ENCODE results near the gene C11orf58. TPM values are rescaled to one million over a fixed set of nuclear protein-coding genes. Genes with fewer than 3 reads are reported as not detected.
A peak's percentile ranks its signal among the peaks of the same experiment; 100 is the strongest.

The C11orf58 gene
- total RNA-seq, 2 experiments from 2014 or later, result 132 to 134 TPM

- no peak overlapping the region for H3K27ac Mint-ChIP-seq
- peaks cover 7% of the 10 kb centered on the region for H3K4me1 Mint-ChIP-seq (ENCODE audit: low read depth)
- no peaks in the 10 kb centered on the region for H3K27me3 Mint-ChIP-seq
- ChIA-PET POLR2A (no interaction called here), CTCF (interaction anchor here (1.7 to 8.5 kb wide), 3 partner anchors 30 to 286 kb away, joined by 5 to 103 read pairs (median 6); no protein-coding TSS in a partner anchor)
- intact Hi-C loops (cut with micrococcal nuclease), result loop anchor here (5.0 to 10.0 kb wide), 2 partner anchors 32 to 715 kb away; no protein-coding TSS in a partner anchor
- no peaks in the 10 kb centered on the region for H3K36me3 Mint-ChIP-seq
- no peak for DNase-seq
- no peaks in the 10 kb centered on the region for H3K9me3 Mint-ChIP-seq
- no peak overlapping the region for H3K4me3 Mint-ChIP-seq
Measured at GRCh38 chr11:16789560-16790485, 51.4 kb downstream of the C11orf58 start.

GRCh38 chr11:16790486-16791190 lies 52.2 kb downstream of the C11orf58 start:
- intact Hi-C loops (cut with micrococcal nuclease), result no loop called here
- Mint-ChIP-seq H3K9me3 (no peaks in the 10 kb centered on the region), H3K36me3 (no peaks in the 10 kb centered on the region), H3K27me3 (no peaks in the 10 kb centered on the region), H3K27ac (no peak overlapping the region), H3K4me1 (ENCODE audit: low read depth) (peaks cover 12% of the 10 kb centered on the region), H3K4me3 (no peak overlapping the region)
- no peak for DNase-seq
- POLR2A ChIA-PET, result no interaction called here
- CTCF ChIA-PET, result interaction anchor here (0.7 to 8.5 kb wide), 2 partner anchors 10 to 272 kb away, joined by 3 to 103 read pairs; no protein-coding TSS in a partner anchor

- Mint-ChIP-seq H3K4me3 (no peak overlapping the region), H3K4me1 (ENCODE audit: low read depth) (peaks cover 12% of the 10 kb centered on the region), H3K36me3 (no peaks in the 10 kb centered on the region), H3K9me3 (no peaks in the 10 kb centered on the region), H3K27ac (peak overlapping the region; percentile 29), H3K27me3 (no peaks in the 10 kb centered on the region)
- DNase-seq, result peak; percentile 23
- CTCF ChIA-PET, result interaction anchor here (0.7 to 8.5 kb wide), 3 partner anchors 10 to 271 kb away, joined by 3 to 103 read pairs (median 10); no protein-coding TSS in a partner anchor
- intact Hi-C loops (cut with micrococcal nuclease), result no loop called here
- POLR2A ChIA-PET, result no interaction called here
Measured at GRCh38 chr11:16791191-16791961, 52.9 kb downstream of the C11orf58 start.

- no peak for DNase-seq
- Mint-ChIP-seq H3K4me3 (no peak overlapping the region), H3K36me3 (no peaks in the 10 kb centered on the region), H3K27ac (no peak overlapping the region), H3K27me3 (no peaks in the 10 kb centered on the region), H3K9me3 (no peaks in the 10 kb centered on the region), H3K4me1 (ENCODE audit: low read depth) (peaks cover 14% of the 10 kb centered on the region)
- POLR2A ChIA-PET, result interaction anchor here (0.5 to 0.6 kb wide), 3 partner anchors 170 to 717 kb away, joined by 3 to 4 read pairs (median 3); no protein-coding TSS in a partner anchor
- CTCF ChIA-PET, result interaction anchor here (1.1 to 2.4 kb wide), 2 partner anchors 28 to 270 kb away, joined by 3 to 10 read pairs; no protein-coding TSS in a partner anchor
- intact Hi-C loops (cut with micrococcal nuclease), result no loop called here
Measured at GRCh38 chr11:16792426-16792825, 54.0 kb downstream of the C11orf58 start.

- Mint-ChIP-seq H3K27ac (no peak overlapping the region), H3K36me3 (no peaks in the 10 kb centered on the region), H3K27me3 (no peaks in the 10 kb centered on the region), H3K9me3 (no peaks in the 10 kb centered on the region), H3K4me3 (no peak overlapping the region), H3K4me1 (ENCODE audit: low read depth) (peaks cover 18% of the 10 kb centered on the region)
- DNase-seq, result no peak
- ChIA-PET POLR2A (interaction anchor here (0.6 kb wide), 2 partner anchors 171 to 600 kb away, joined by 3 to 4 read pairs; no protein-coding TSS in a partner anchor), CTCF (interaction anchor here (1.1 to 2.4 kb wide), 2 partner anchors 27 to 270 kb away, joined by 3 to 10 read pairs; no protein-coding TSS in a partner anchor)
- intact Hi-C loops (cut with micrococcal nuclease), result no loop called here
Measured at GRCh38 chr11:16793009-16793408, 54.6 kb downstream of the C11orf58 start.

- DNase-seq, result no peak
- peaks cover 22% of the 10 kb centered on the region for H3K4me1 Mint-ChIP-seq (ENCODE audit: low read depth)
- POLR2A ChIA-PET, result no interaction called here
- intact Hi-C loops (cut with micrococcal nuclease), result no loop called here
- H3K9me3 Mint-ChIP-seq, result no peaks in the 10 kb centered on the region
- no peaks in the 10 kb centered on the region for H3K36me3 Mint-ChIP-seq
- CTCF ChIA-PET, result interaction anchor here (1.1 to 2.4 kb wide), 3 partner anchors 10 to 269 kb away, joined by 3 to 10 read pairs (median 3); no protein-coding TSS in a partner anchor
- no peak overlapping the region for H3K27ac Mint-ChIP-seq
- no peaks in the 10 kb centered on the region for H3K27me3 Mint-ChIP-seq
- no peak overlapping the region for H3K4me3 Mint-ChIP-seq
Measured at GRCh38 chr11:16793511-16793910, 55.1 kb downstream of the C11orf58 start.

GRCh38 chr11:16794047-16794818 lies 55.8 kb downstream of the C11orf58 start:
- no peaks in the 10 kb centered on the region for H3K9me3 Mint-ChIP-seq
- H3K27ac Mint-ChIP-seq, result no peak overlapping the region
- ChIA-PET CTCF (interaction anchor here (1.1 to 1.2 kb wide), 2 partner anchors 9 to 11 kb away, joined by 3 to 4 read pairs; no protein-coding TSS in a partner anchor), POLR2A (no interaction called here)
- no peak overlapping the region for H3K4me3 Mint-ChIP-seq
- H3K27me3 Mint-ChIP-seq, result no peaks in the 10 kb centered on the region
- no peaks in the 10 kb centered on the region for H3K36me3 Mint-ChIP-seq
- no peak for DNase-seq
- intact Hi-C loops (cut with micrococcal nuclease), result no loop called here
- H3K4me1 Mint-ChIP-seq (ENCODE audit: low read depth), result peaks cover 22% of the 10 kb centered on the region

- Mint-ChIP-seq H3K27me3 (no peaks in the 10 kb centered on the region), H3K9me3 (no peaks in the 10 kb centered on the region), H3K4me1 (ENCODE audit: low read depth) (peaks cover 22% of the 10 kb centered on the region), H3K36me3 (no peaks in the 10 kb centered on the region), H3K4me3 (no peak overlapping the region), H3K27ac (peak overlapping the region; percentile 18)
- intact Hi-C loops (cut with micrococcal nuclease), result no loop called here
- POLR2A ChIA-PET, result no interaction called here
- CTCF ChIA-PET, result interaction anchor here (1.2 kb wide), 1 partner anchor 10 kb away, joined by 4 read pairs; no protein-coding TSS in a partner anchor
- DNase-seq, result peak; percentile 32
Measured at GRCh38 chr11:16795146-16795545, 56.7 kb downstream of the C11orf58 start.

GRCh38 chr11:16796311-16796710 lies 57.9 kb downstream of the C11orf58 start:
- Mint-ChIP-seq H3K36me3 (no peaks in the 10 kb centered on the region), H3K27me3 (no peaks in the 10 kb centered on the region), H3K27ac (no peak overlapping the region), H3K9me3 (no peaks in the 10 kb centered on the region), H3K4me3 (no peak overlapping the region), H3K4me1 (ENCODE audit: low read depth) (peaks cover 22% of the 10 kb centered on the region)
- ChIA-PET CTCF (interaction anchor here (1.2 to 2.5 kb wide), 2 partner anchors 11 to 267 kb away, joined by 3 to 21 read pairs; no protein-coding TSS in a partner anchor), POLR2A (no interaction called here)
- no peak for DNase-seq
- intact Hi-C loops (cut with micrococcal nuclease), result no loop called here

- peaks cover 16% of the 10 kb centered on the region for H3K4me1 Mint-ChIP-seq (ENCODE audit: low read depth)
- no peaks in the 10 kb centered on the region for H3K9me3 Mint-ChIP-seq
- no peak overlapping the region for H3K4me3 Mint-ChIP-seq
- intact Hi-C loops (cut with micrococcal nuclease), result no loop called here
- POLR2A ChIA-PET, result no interaction called here
- H3K27ac Mint-ChIP-seq, result no peak overlapping the region
- H3K27me3 Mint-ChIP-seq, result no peaks in the 10 kb centered on the region
- no peaks in the 10 kb centered on the region for H3K36me3 Mint-ChIP-seq
- CTCF ChIA-PET, result interaction anchor here (1.2 to 2.5 kb wide), 2 partner anchors 12 to 18 kb away, joined by 3 to 21 read pairs; no protein-coding TSS in a partner anchor
- no peak for DNase-seq
Measured at GRCh38 chr11:16797776-16798175, 59.3 kb downstream of the C11orf58 start.

- Mint-ChIP-seq H3K36me3 (no peaks in the 10 kb centered on the region), H3K27ac (no peak overlapping the region), H3K4me1 (ENCODE audit: low read depth) (peaks cover 16% of the 10 kb centered on the region), H3K9me3 (no peaks in the 10 kb centered on the region), H3K4me3 (no peak overlapping the region), H3K27me3 (no peaks in the 10 kb centered on the region)
- ChIA-PET CTCF (no interaction called here), POLR2A (no interaction called here)
- intact Hi-C loops (cut with micrococcal nuclease), result no loop called here
- DNase-seq, result no peak
Measured at GRCh38 chr11:16799221-16799620, 60.8 kb downstream of the C11orf58 start.

All from activated CD4-positive, alpha-beta memory T cell treated with anti-CD3 and anti-CD28 coated beads for 36 hours (primary cell).